ENCODE results near the gene METTL1. TPM values are rescaled to one million over a fixed set of nuclear protein-coding genes. Genes with fewer than 3 reads are reported as not detected.

METTL1 gene
- total RNA-seq, 4 donors from 2014 or later: 6.5 to 22.7 (median 17.9) TPM

DNA sequence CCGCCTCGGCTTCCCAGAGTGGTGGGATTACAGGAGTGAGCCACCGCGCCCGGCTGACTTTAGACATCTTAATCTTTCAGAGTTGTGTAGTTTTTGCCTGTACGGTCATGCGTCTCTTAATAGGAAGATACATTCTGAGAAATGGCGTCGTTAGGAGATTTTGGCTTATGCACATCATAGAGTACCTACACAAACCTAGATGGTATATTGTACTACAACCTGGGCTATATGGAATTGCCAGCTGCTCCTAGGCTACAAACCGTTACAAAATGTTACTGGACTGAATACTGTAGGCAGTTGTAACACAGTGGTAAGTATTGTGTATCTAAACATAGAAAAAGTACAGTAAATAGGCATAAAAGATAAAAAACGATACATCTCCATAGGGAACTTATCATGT, 12.0 kb upstream of the METTL1 start:
- H3K9me3 ChIP-seq: no peaks in the 10 kb centered on the region
- H3K4me1 ChIP-seq: peaks cover 9 to 15% of the 10 kb centered on the region in 2 donors
- no peak overlapping the region for H3K27ac ChIP-seq
- intact Hi-C loops (cut with DNase I; ENCODE audit: low total_unique reads): loop anchor here (5.0 kb wide), 2 partner anchors 37 to 48 kb away; partner anchors contain the start of gene TSPAN31
- in situ Hi-C loops (cut with MboI; ENCODE audit: low sequenced_read_pairs in 4 of 4): loop anchor here in 1 of 4 donors (5.0 kb wide), 1 partner anchor 123 kb away; no protein-coding TSS in a partner anchor
- DNase-seq (no peak), ATAC-seq (no peak)
- TF ChIP-seq POLR2A (IDR thresholded peaks at IDR 0.05): no peak
- TF ChIP-seq, protein P1, sequence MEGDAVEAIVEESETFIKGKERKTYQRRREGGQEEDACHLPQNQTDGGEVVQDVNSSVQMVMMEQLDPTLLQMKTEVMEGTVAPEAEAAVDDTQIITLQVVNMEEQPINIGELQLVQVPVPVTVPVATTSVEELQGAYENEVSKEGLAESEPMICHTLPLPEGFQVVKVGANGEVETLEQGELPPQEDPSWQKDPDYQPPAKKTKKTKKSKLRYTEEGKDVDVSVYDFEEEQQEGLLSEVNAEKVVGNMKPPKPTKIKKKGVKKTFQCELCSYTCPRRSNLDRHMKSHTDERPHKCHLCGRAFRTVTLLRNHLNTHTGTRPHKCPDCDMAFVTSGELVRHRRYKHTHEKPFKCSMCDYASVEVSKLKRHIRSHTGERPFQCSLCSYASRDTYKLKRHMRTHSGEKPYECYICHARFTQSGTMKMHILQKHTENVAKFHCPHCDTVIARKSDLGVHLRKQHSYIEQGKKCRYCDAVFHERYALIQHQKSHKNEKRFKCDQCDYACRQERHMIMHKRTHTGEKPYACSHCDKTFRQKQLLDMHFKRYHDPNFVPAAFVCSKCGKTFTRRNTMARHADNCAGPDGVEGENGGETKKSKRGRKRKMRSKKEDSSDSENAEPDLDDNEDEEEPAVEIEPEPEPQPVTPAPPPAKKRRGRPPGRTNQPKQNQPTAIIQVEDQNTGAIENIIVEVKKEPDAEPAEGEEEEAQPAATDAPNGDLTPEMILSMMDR (IDR thresholded peaks at IDR 0.05 in 4 of 5, conservative IDR thresholded peaks at IDR 0.05 in 1 of 5): no peak
- peaks cover 3 to 40% of the 10 kb centered on the region in 2 donors for H3K36me3 ChIP-seq
- no peaks in the 10 kb centered on the region for H3K27me3 ChIP-seq
- H3K4me3 ChIP-seq: peak overlapping the region in 3 of 4 donors; percentile 91 to 98 (median 98)

DNA sequence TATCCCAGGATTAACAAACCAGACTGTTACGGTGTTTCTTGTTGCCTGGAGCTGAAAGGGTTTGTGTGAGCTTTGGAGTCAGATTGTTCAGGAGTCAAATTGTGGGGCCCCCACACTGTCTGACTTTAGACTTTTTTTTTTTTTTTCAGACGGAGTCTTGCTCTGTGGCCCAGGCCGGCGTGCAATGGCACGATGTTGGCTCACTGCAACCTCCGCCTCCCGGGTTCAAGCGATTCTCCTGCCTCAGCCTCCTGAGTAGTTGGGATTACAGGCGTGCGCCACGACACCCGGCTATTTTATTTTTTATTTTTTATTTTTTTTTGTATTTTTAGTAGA, 11.5 kb upstream of the METTL1 start:
- Histone ChIP-seq H3K4me3 (peak overlapping the region; percentile 89 to 98 (median 94)), H3K27me3 (no peaks in the 10 kb centered on the region), H3K4me1 (peaks cover 9 to 15% of the 10 kb centered on the region in 2 donors), H3K27ac (peak overlapping the region in 3 of 4 donors; percentile 84 to 89 (median 86)), H3K36me3 (peaks cover 3 to 38% of the 10 kb centered on the region in 2 donors), H3K9me3 (no peaks in the 10 kb centered on the region)
- intact Hi-C loops (cut with DNase I; ENCODE audit: low total_unique reads) (loop anchor here (5.0 kb wide), 2 partner anchors 36 to 49 kb away; partner anchors contain the start of gene TSPAN31), in situ Hi-C loops (cut with MboI; ENCODE audit: low sequenced_read_pairs in 4 of 4) (loop anchor here in 1 of 4 donors (5.0 kb wide), 1 partner anchor 124 kb away; no protein-coding TSS in a partner anchor)
- DNase-seq (no peak), ATAC-seq (no peak)
- TF ChIP-seq, protein P1 (IDR thresholded peaks at IDR 0.05 in 4 of 5, conservative IDR thresholded peaks at IDR 0.05 in 1 of 5): no peak
- TF ChIP-seq POLR2A (IDR thresholded peaks at IDR 0.05): no peak

DNA sequence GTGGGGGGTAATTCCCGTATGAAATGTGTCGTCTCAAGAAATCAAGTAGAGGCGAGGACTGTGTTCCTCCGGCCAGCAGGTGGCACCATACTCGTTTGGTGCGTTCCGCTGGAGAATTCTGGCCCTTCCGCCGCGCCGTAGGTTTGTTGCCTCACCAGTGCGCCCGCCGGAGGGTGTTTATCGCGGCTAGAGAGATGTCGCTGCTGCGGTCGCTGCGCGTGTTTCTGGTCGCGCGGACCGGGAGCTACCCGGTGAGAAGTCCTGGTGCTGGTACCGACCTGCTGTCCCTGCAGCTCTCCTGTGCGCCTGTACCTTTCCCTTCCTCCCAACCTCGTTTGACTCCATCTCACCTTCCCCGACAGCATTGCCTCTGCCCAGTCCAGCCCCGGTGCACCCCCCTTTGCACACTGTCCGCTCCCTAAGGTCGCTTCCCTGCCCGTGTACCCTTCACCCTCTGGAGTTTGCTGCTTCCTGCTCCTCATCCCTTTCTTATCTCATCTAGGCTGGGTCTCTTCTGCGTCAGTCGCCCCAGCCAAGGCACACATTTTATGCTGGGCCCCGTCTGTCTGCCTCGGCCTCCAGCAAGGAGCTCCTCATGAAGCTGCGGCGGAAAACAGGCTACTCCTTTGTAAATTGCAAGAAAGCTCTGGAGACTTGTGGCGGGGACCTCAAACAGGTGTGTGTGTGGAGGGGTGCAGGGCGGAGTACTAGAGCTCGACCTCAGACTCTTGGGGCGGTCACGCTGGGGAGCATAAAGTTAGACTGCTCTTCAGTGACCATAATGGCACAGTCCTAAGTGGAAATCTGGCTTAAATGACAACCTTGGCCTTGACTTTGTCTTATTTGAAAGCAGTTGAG, 10.9 kb upstream of the METTL1 start, which contains the start of gene TSFM:
Gene TSFM, plus strand, starts transcription at position 180 of the 858 bp plus-strand sequence. Its CDS starts 15 bp downstream, at position 195.
- DNase-seq (peak; percentile 93 to 94), ATAC-seq (peak; percentile 96)
- peak within 1 kb of the TSS; percentile 89 to 98 (median 94) for H3K4me3 ChIP-seq
- H3K4me1 ChIP-seq: peaks cover 9 to 15% of the 10 kb centered on the region in 2 donors
- in situ Hi-C loops (cut with MboI; ENCODE audit: low sequenced_read_pairs in 4 of 4): loop anchor here in 1 of 4 donors (5.0 kb wide), 1 partner anchor 124 kb away; no protein-coding TSS in a partner anchor
- H3K36me3 ChIP-seq: peaks cover 3 to 32% of the 10 kb centered on the region in 2 donors
- intact Hi-C loops (cut with DNase I; ENCODE audit: low total_unique reads): loop anchor here (1.0 to 5.0 kb wide), 4 partner anchors 11 to 122 kb away; partner anchors contain the start of genes EEF1AKMT3, METTL1 and TSPAN31
- H3K27me3 ChIP-seq: no peaks in the 10 kb centered on the region
- H3K9me3 ChIP-seq: no peaks in the 10 kb centered on the region
- H3K27ac ChIP-seq: peak within 1 kb of the TSS; percentile 80 to 89 (median 85)
- peak; percentile 56 to 75 for TF ChIP-seq POLR2A (IDR thresholded peaks at IDR 0.05)
- TF ChIP-seq, protein P1 (IDR thresholded peaks at IDR 0.05 in 4 of 5, conservative IDR thresholded peaks at IDR 0.05 in 1 of 5): peak; percentile 95 to 99 (median 97)

DNA sequence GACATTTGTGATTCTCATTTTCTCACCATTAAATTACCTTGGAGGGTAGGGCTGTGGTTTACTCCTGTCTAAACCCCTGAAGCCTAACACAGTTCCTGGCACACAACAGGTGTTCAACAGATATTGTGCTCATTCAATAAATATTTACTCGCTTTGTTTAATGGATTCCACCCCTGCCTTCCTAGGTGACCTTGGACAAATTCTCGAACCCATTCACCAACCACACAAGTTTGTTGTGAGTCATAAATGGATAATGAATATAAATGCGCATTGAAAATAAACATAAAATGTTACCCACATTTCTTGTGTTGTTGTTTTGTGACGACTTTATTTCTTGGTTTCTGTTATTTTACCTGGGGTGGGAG, 10.3 kb upstream of the METTL1 start:
- intact Hi-C loops (cut with DNase I; ENCODE audit: low total_unique reads) (loop anchor here (1.0 to 5.0 kb wide), 4 partner anchors 10 to 123 kb away; partner anchors contain the start of genes EEF1AKMT3, METTL1 and TSPAN31), in situ Hi-C loops (cut with MboI; ENCODE audit: low sequenced_read_pairs in 4 of 4) (loop anchor here in 1 of 4 donors (5.0 kb wide), 1 partner anchor 125 kb away; no protein-coding TSS in a partner anchor)
- Histone ChIP-seq H3K27ac (peak overlapping the region; percentile 80 to 89 (median 85)), H3K9me3 (no peaks in the 10 kb centered on the region), H3K27me3 (no peaks in the 10 kb centered on the region), H3K4me1 (peaks cover 9 to 15% of the 10 kb centered on the region in 2 donors), H3K36me3 (peaks cover 3 to 26% of the 10 kb centered on the region in 2 donors), H3K4me3 (peak overlapping the region in 3 of 4 donors; percentile 89 to 98 (median 91))
- no peak for ATAC-seq
- TF ChIP-seq, protein P1 (IDR thresholded peaks at IDR 0.05 in 4 of 5, conservative IDR thresholded peaks at IDR 0.05 in 1 of 5): no peak
- no peak for TF ChIP-seq POLR2A (IDR thresholded peaks at IDR 0.05)
- DNase-seq: no peak
